ENCODE measurements around the gene LRRC75A. TPM values are rescaled to one million over a fixed set of nuclear protein-coding genes. Genes with fewer than 3 reads are reported as not detected.
A peak's percentile ranks its signal among the peaks of the same experiment; 100 is the strongest.

The LRRC75A gene
- total and polyA plus RNA-seq, 2 experiments from 2014 or later: 5.3 to 26.2 TPM

DNA sequence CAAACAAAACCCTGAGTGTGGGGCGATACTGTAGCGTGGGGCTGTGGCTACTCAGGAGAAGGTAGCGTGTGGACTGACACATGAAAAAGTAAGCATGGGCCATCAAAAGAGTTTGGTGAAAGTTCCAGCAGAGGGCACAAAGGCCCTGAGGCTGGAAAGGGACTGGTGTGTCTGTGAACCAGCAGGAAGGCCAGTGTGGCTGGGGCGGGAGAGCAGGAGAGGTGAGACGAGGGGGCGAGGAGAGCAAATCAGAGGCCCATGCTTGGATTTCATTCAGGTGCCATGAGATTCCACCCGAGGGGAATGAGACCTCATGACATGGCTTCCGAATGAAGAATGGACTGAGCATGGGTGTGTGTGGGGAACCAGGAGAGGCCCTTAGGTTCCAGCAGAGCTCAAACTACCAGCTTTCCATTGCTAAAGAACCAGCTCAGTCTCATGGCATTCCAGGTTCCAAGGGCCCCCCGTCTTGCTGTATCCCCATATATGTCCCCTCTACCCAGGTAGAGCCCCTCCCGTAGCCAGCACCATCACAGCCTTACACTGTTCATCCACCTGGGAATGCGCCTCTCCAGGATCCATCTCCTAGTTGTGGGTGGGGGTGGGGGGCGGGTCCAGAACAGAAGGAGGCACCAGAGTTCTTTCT lies 45.5 kb downstream of the LRRC75A start:
- peaks cover 16% of the 10 kb centered on the region for H3K4me1 ChIP-seq (ENCODE audit: insufficient read depth)
- no peak overlapping the region for H3K4me2 ChIP-seq
- H3K79me2 ChIP-seq (replicated peaks; ENCODE audit: insufficient read depth): no peaks in the 10 kb centered on the region
- H3K9me3 Mint-ChIP-seq: peaks cover 3% of the 10 kb centered on the region; the same call in 1 of the 3 replicates
- H3F3A ChIP-seq (replicated peaks; ENCODE audit: low read depth): peaks cover 50% of the 10 kb centered on the region
- no peak overlapping the region for H2AFZ ChIP-seq
- H3K27ac ChIP-seq (ENCODE audit: low read depth): peak overlapping the region; percentile 83
- peak; percentile 54 for DNase-seq (ENCODE audit: low spot score)
- H3K4me3 Mint-ChIP-seq: no peak overlapping the region; the same call in 2 of the 3 replicates
- H3K27ac Mint-ChIP-seq: no peak overlapping the region; the same call in 1 of the 2 replicates
- H3K4me1 Mint-ChIP-seq: peaks cover 33% of the 10 kb centered on the region
- peak; percentile 2; the same call in 2 of the 3 replicates for ATAC-seq
- H3K36me3 Mint-ChIP-seq (ENCODE audit: low read depth): peaks cover 62% of the 10 kb centered on the region
- peaks cover 35% of the 10 kb centered on the region for H3K27me3 Mint-ChIP-seq (ENCODE audit: insufficient read depth, low read depth, poor library complexity)
- no peak overlapping the region for H3K4me3 ChIP-seq
- H3K9me2 ChIP-seq (ENCODE audit: insufficient read depth): no peaks in the 10 kb centered on the region
- no peaks in the 10 kb centered on the region for H3K27me3 ChIP-seq (ENCODE audit: insufficient read depth)
- peaks cover 12% of the 10 kb centered on the region for H3K36me3 ChIP-seq (ENCODE audit: insufficient read depth)
- TF ChIP-seq EZH2phosphoT487 (IDR thresholded peaks at IDR 0.05; ENCODE audit: unreplicated experiment): no peak
- TF ChIP-seq NANOG (IDR thresholded peaks at IDR 0.05; ENCODE audit: borderline replicate concordance): no peak
- TF ChIP-seq, protein P1, sequence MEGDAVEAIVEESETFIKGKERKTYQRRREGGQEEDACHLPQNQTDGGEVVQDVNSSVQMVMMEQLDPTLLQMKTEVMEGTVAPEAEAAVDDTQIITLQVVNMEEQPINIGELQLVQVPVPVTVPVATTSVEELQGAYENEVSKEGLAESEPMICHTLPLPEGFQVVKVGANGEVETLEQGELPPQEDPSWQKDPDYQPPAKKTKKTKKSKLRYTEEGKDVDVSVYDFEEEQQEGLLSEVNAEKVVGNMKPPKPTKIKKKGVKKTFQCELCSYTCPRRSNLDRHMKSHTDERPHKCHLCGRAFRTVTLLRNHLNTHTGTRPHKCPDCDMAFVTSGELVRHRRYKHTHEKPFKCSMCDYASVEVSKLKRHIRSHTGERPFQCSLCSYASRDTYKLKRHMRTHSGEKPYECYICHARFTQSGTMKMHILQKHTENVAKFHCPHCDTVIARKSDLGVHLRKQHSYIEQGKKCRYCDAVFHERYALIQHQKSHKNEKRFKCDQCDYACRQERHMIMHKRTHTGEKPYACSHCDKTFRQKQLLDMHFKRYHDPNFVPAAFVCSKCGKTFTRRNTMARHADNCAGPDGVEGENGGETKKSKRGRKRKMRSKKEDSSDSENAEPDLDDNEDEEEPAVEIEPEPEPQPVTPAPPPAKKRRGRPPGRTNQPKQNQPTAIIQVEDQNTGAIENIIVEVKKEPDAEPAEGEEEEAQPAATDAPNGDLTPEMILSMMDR (conservative IDR thresholded peaks at IDR 0.05; ENCODE audit: low read depth in 2 of 2): peak; percentile 22 to 44
- H4K20me1 ChIP-seq (replicated peaks; ENCODE audit: insufficient read depth): peaks cover 27% of the 10 kb centered on the region

DNA sequence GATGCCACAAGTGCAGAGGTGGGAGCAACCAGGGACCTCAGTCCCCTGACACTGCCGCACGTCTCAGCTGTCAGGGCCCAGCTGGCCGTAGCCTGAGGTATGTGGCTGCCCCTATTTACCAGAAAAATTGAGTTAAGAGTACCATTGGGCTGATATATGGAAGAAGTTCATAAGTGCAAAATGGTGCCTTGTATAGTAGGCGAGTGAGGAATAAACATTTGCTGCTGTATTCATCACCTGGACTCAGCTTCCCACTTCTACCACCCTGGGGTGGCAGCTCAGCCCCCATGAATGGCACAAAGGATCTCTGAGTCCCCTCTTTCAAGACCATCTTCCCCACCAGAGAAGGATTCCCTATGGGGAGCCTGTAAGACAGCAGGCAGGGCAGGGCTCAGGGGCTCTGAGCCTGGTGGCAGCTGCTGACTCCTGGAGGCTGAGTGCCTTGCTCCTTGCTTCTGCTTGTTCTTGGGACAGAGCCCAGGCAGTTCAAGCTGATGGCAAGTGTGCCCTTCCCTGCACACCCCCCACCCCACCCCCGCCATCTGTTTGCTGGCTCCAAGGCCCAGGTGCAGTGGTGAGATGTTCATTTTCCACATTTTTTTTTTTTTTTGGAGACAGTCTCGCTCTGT lies 47.6 kb downstream of the LRRC75A start:
- Mint-ChIP-seq H3K9me3 (peaks cover 5% of the 10 kb centered on the region; the same call in 2 of the 3 replicates), H3K36me3 (ENCODE audit: low read depth) (peaks cover 80% of the 10 kb centered on the region), H3K4me3 (no peak overlapping the region), H3K4me1 (peaks cover 47% of the 10 kb centered on the region), H3K27me3 (ENCODE audit: insufficient read depth, low read depth, poor library complexity) (peaks cover 54% of the 10 kb centered on the region), H3K27ac (peak overlapping the region; percentile 88)
- DNase-seq (ENCODE audit: low spot score) (no peak), ATAC-seq (peak; percentile 13)
- H3F3A ChIP-seq (replicated peaks; ENCODE audit: low read depth): peaks cover 71% of the 10 kb centered on the region
- H2AFZ ChIP-seq: no peak overlapping the region
- H3K27me3 ChIP-seq (ENCODE audit: insufficient read depth): no peaks in the 10 kb centered on the region
- H4K20me1 ChIP-seq (replicated peaks; ENCODE audit: insufficient read depth): peaks cover 46% of the 10 kb centered on the region
- peak overlapping the region; percentile 83 for H3K27ac ChIP-seq (ENCODE audit: low read depth)
- peaks cover 33% of the 10 kb centered on the region for H3K36me3 ChIP-seq (ENCODE audit: insufficient read depth)
- H3K79me2 ChIP-seq (replicated peaks; ENCODE audit: insufficient read depth): peaks cover 17% of the 10 kb centered on the region
- H3K9me2 ChIP-seq (ENCODE audit: insufficient read depth): no peaks in the 10 kb centered on the region
- no peak overlapping the region for H3K4me2 ChIP-seq
- peaks cover 35% of the 10 kb centered on the region for H3K4me1 ChIP-seq (ENCODE audit: insufficient read depth)
- no peak overlapping the region for H3K4me3 ChIP-seq
- TF ChIP-seq STAT1 (IDR thresholded peaks at IDR 0.05; ENCODE audit: unreplicated experiment) (no peak), CREB1 (CRISPR knock-in tag; IDR thresholded peaks at IDR 0.05; ENCODE audit: low read depth) (no peak), EZH2phosphoT487 (IDR thresholded peaks at IDR 0.05; ENCODE audit: unreplicated experiment) (no peak), EZH2 (IDR thresholded peaks at IDR 0.05; ENCODE audit: low read depth, unreplicated experiment) (no peak), NANOG (IDR thresholded peaks at IDR 0.05; ENCODE audit: borderline replicate concordance) (no peak), ZNF114 (CRISPR knock-in tag; IDR thresholded peaks at IDR 0.05) (no peak), ZNF331 (CRISPR knock-in tag; IDR thresholded peaks at IDR 0.05; ENCODE audit: low read depth) (no peak)
- TF ChIP-seq, protein P1 (conservative IDR thresholded peaks at IDR 0.05; ENCODE audit: low read depth in 2 of 2): no peak
- TF ChIP-seq, protein P2, sequence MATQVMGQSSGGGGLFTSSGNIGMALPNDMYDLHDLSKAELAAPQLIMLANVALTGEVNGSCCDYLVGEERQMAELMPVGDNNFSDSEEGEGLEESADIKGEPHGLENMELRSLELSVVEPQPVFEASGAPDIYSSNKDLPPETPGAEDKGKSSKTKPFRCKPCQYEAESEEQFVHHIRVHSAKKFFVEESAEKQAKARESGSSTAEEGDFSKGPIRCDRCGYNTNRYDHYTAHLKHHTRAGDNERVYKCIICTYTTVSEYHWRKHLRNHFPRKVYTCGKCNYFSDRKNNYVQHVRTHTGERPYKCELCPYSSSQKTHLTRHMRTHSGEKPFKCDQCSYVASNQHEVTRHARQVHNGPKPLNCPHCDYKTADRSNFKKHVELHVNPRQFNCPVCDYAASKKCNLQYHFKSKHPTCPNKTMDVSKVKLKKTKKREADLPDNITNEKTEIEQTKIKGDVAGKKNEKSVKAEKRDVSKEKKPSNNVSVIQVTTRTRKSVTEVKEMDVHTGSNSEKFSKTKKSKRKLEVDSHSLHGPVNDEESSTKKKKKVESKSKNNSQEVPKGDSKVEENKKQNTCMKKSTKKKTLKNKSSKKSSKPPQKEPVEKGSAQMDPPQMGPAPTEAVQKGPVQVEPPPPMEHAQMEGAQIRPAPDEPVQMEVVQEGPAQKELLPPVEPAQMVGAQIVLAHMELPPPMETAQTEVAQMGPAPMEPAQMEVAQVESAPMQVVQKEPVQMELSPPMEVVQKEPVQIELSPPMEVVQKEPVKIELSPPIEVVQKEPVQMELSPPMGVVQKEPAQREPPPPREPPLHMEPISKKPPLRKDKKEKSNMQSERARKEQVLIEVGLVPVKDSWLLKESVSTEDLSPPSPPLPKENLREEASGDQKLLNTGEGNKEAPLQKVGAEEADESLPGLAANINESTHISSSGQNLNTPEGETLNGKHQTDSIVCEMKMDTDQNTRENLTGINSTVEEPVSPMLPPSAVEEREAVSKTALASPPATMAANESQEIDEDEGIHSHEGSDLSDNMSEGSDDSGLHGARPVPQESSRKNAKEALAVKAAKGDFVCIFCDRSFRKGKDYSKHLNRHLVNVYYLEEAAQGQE (IDR thresholded peaks at IDR 0.05; ENCODE audit: unreplicated experiment): no peak
